ENCODE data around the gene ATP8B2.
"Not testable (repeated sequence)": the region's sequence is repeated elsewhere in the genome, so short reads cannot be mapped to it uniquely, and the experiment has no call there.

The ATP8B2 gene

DNA sequence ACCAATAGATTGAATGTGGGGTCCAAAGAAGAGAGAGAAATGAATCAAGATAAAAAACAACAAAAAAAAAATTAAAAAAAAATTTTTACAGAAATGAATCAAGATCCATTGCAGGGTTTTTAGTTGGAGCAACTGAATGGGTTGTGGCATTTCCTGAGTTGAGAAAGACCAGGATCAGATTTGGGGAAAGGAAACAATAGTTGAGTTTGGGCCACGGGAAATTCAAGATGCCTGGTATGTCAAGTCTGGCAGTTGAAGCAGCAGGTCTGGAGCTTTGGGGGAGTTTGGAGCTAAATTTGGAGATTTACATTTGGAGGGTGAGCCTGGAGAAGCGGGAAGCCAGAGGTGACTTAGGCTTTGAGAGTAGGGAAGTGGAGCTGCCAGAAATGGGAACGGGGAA, 22.6 kb downstream of the ATP8B2 start:
- no peak for DNase-seq

DNA sequence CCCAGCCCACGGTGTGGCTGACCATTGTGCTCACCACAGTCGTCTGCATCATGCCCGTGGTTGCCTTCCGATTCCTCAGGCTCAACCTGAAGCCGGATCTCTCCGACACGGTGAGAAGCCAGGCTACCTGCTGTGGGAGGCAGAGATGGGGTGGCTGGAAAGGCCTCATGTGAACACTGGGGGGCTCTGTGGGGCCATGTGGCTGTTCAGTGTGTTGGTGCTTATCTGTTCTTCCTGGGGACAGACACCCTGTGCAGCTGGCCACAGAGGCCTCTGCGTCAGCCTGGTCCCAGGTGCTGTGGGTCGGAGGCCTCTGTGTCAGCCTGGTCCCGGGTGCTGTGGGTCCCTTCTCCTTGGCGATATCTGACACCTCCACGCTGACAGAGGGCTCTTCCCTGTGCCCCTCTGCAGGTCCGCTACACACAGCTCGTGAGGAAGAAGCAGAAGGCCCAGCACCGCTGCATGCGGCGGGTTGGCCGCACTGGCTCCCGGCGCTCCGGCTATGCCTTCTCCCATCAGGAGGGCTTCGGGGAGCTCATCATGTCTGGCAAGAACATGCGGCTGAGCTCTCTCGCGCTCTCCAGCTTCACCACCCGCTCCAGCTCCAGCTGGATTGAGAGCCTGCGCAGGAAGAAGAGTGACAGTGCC, 23.2 kb downstream of the ATP8B2 start:
- no peak for DNase-seq

DNA sequence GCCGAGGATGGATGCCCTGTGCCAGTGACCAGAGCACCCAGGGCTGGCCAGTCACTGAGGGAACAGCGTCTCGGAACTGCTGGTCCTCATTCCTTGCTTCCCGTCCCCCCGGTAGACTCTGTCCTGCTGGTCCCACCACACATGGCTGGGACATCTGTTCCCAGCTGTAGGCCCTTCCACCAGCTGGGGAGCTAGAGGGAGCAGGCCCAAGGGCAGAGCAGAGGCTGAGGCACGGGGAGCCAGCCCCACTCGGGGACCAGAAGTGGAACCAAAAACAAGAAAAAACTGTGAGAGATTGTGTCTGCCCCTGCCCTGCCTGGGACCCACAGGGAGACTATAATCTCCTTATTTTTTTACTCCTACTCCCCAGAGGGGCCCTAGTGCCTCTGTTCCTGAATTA, 23.8 kb downstream of the ATP8B2 start:
- DNase-seq = no peak

DNA sequence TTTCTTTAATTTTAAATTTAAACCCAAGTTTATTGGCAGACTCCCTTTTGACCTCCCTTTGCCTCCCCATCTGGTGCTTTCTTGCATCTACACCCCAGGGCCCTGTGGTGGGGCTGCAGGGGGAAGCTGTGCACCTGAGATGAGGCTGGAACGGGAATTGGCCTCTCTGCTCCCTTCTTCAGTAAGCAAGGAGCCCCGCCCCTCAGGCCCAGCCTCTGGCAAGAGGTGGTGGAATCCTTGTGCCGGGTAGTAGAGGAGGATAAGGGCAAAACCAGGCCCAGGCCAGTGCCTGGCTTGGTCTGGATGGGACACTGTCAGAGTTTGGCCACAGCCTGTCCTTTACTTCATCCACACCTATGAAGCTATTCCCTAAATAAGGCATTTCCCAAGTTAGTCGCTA, 25.1 kb downstream of the ATP8B2 start:
- DNase-seq = no peak

DNA sequence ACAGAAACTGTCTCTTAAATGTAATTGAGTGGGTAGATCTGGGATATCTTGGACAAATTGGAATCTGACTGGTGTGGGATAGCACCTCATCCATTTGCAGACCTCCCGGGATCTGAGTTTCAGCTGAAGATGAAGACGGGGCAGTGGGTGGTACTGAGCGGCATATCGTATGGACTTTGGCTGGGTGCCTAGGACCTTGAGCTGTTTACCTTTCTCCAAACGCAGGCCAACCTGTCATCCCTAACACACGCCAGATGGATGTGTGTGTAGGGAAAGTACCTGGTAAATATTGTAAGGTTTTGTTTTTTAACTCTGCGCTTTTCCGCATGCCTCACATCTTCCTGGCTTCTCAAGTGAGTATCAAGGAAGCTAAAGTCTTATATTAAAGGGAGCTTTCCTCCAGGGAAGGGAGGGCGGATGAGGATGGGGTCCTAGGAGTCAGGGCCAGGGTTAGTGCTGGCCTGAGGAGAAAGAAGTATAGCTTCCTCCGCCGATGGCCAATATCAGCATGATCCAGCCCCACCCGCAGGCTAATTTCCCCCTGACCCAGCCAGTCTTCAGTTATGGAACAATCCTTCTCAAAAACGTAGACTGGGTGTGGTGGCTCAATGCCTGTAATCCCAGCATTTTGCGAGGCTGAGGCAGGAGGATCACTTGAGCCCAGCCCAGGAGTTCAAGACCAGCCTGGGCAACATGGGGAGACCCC, 26.2 kb downstream of the ATP8B2 start:
- no peak for DNase-seq

DNA sequence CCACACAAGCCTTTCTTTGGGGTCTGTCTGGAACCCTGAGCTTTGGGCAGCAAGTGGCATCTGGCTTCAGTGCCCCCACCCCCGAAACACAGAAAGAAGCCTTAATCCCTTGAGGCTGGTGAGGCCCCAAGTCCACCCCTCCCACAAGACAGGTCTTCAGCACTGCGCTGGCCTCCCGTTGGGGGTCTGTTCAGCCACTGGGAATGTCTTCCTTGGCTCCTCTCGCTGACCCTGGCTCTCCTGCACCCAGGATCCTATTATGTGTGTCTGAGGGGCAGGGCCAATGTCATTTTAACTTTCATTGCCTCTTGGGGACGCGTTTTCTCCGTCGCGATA, 26.9 kb downstream of the ATP8B2 start:
- no peak for DNase-seq

DNA sequence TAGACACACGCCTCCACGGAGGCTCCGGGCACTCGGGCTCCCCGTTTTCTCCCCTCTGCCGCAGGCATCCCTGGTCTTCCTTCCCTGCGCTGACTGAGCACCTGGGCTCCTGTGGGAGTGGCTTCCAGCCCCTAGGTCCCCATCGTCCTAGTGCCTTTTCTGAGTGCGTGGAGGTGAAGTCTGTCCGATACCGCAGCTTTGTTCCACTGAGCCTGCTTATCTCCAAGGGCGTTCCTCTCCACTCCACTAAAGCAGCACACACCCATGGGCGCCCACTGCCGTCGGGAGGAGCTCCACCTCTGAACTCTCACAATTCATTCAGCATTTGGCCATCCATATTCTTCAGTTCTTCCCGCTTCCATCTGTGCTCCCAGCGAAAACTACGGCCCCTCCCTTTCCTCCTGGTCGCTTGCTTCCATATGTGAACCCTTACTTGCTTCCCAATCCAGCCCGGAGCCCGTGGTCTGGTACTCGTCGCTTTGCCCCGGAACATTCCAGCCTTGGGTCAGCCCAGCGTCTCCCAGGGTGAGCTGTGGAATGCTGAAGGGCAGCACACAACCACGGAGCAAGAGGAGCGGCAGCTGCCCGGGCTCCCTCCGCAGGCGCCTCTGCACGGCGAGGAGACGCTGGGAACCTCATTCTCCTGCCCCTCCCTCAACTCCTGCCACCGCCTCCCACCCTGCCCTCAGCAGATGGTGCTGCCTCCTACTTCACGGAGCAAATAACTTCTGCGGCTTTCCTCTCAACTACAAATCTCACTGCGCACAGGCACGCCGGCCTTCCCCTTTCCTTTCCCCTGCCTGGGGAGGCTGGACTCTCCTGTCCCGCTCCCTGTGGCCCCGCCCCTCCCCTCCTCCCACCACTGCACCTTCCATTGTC, 27.5 kb downstream of the ATP8B2 start:
- peak; percentile 65 for DNase-seq

DNA sequence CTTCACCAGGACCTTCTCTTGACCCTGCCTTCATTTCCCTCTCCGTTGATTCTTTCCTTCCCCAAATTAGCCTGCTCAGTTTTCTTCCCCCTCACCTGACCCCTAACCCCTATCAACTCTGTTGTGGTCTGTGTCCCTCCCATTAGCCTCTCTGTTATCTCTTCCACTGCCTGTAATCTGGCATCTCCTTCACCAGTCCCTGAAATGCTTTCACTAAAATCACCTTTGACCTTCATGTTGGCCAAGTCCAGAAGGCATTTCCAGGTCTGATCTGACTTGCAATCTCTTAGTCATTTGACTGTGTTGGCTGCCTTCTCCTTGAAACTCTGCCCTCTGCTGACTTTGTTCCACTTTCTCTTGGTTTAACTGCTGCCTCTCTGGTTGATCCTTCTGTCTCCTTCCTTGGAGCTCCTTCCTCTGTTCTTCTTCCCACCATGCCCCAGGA, 28.2 kb downstream of the ATP8B2 start:
- peak; percentile 46 for DNase-seq

DNA sequence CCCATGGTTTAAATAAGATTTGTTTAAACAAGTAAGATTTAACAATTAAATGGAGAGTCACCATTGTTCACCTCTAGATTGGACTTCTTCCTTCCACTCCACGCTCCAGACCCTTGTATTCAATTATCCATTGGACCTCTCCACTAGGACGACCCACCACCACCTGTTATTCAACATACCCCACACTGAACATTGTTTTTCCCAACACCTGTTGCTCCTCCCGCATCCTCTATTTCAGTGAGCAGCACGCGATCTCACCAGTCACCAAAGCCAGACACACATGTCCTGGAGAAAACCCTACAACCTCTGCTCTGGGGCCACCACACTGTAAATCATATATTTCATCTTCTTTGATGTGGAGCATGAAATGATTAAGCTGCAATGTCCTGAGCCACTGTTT, 28.6 kb downstream of the ATP8B2 start:
- DNase-seq = no peak

DNA sequence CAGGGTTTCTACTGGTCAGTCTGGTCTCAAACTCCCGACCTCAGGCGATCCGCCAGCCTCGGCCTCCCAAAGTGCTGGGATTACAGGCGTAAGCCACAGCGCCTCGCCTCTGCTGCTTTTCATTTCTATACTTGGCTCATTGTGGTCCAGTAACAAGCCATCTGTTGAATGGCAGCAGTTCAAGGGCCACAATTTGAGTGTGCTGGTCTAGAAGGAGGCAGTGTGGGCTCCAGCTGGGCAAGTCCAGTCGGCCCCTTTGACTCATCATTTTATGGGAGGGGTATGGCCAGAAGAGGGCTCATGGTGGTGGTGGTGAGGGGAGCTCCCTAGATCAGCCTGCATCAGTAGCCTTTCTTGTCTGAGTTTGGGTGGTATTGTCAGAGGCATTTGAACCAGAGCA, 33.2 kb downstream of the ATP8B2 start:
- no peak for DNase-seq

DNA sequence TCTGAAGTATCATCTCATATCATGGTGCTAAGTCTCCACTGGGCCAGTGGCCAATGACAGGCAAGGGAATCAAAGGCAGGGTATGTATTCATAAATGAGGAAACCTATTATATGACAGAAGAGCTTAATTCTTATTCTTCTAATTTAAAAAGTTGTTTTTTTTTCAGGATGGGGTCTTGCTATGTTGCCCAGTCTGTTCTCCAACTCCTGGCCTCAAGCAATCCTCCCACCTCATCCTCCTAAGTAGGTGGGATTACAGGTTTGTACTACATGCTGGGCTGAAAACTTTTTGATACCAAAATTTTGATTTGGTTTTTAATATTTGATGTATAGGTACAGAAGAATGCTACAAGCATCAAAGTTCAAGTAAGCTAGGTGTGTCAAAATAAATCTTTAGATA, 35.0 kb downstream of the ATP8B2 start:
- DNase-seq = no peak

DNA sequence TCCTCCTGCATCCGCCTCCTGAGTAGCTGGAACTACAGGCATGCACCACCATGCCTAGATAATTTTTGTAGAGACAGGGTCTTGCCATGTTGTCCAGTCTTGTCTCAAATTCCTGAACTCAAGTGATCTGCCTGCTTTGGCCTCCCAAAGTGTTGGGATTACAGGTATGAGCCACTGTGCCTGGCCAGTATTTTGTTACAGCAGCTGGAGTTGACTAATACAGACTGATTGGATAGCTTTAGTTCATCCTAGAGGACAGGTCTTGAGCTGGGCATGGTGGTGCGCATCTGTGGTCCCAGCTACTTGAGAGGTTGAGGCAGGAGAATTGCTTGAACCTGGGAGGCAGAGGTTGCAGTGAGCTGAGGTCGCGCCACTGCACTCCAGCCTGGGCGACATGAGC, 35.6 kb downstream of the ATP8B2 start:
- DNase-seq = not testable (repeated sequence)

DNA sequence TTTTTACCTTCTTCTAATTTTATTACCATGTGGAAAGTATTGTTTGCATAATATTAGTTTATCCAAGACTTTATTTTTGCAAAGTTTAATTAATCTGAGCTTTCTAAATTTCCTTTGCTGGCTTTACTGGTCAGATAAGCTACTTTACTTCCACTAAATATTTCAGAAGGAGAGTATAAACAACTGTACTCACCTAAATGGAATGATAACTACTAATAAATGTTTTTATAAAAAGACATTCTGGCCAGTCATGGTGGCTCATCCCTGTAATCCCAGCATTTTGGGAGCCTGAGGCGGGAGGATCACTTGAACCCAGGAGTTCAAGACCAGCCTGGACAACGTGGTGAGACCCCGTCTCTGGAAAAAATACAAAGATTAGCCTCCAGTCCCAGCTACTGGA, 36.0 kb downstream of the ATP8B2 start:
- no peak for DNase-seq

DNA sequence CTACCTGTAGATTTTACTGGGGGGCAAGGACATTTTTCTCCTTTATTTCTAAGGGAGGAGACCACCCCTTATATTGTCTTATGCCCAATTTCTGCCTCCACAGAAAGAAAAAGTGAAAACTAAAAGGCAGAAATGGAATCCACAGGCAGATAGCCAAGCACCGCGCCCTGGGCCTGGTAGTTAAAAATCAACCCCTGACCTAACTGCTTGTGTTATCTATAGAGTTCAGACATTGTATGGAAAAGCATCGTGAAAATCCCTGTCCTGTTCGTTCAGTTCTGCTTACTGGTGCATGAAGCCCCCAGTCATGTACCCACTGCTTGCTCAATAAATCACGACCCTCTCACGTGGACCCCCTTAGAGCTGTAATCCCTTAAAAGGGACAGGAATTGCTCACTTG, 46.1 kb downstream of the ATP8B2 start:
- DNase-seq = no peak

DNA sequence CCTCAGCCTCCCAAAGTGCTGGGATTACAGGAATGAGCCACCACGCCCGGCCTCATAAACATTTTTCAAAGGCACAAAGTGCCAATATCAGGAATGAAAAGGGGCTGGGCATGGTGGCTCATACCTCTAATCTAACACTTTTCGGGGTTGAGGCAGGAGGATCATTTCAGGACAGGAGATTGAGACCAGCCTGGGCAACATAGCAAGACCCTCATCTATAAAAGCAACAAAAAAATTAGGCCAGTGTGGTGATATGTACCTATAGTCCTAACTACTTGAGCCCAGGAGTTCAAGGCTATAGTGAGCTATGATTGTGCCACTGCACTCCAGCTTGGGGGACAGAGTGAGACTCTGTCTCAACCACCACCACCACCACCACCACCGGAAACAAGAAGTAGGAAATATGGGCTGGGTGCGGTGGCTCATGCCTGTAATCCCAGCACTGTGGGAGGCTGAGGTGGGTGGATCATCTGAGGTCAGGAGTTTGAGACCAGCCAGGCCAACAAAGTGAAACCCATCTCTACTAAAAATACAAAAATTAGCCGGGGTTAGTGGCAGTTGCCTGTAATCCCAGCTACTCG, 48.5 kb downstream of the ATP8B2 start:
- peak; percentile 54 for DNase-seq

DNA sequence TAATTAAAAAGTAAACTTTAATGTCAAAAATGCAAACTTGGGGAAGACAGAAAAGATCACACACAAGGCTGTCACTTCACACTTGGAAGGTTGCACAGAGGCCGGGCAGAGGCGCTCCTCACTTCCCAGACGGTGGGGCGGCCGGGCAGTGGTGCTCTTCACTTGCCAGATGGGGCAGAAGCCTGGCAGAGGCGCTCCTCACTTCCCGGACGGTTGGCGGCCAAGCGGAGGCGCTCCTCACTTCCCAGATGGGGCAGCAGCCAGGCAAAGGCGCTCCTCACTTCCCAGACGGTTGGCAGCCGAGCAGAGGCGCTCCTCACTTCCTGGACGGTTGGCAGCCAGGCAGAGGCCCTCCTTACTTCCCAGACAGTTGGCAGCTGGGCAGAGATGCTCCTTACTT, 54.0 kb downstream of the ATP8B2 start:
- no peak for DNase-seq

DNA sequence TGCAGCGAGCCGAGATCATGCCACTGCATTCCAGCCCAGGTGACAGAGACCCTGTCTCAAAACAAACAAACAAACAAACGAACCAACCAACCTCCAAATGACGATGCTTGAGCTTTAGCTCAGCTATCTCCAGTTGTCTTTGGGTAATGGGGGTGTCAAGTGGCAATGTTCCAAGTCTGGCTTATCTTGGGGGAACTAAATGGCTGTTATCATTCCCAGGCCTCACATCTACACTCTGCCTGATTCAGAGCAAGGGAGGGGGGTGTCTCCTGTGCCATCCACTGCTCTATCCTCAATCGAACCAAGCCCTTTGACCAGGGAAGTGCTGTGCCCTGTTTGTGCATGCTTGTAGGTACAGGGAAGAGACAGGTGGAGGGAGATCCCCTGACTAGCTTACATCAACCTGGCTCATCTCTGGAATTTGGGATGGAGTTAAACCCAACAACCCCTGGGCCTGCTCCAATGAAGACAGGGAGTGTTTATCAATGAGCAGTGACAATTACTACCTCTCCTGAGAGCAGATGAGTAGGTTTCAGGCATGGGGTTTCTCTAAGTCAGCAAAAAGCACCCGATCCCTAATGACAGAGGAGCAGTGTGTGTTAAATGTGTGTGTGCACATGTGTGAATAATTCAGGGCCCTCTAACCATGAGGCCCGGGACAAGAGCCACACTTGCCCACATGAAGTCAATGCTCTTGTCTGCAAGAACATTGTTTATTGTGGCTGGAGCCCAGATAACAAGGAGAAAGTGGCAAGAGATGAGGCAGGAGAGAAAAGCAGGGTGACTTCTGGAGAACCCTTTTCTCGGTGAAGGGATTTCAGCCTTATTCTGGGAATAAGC, 59.5 kb downstream of the ATP8B2 start:
- DNase-seq = no peak

DNA sequence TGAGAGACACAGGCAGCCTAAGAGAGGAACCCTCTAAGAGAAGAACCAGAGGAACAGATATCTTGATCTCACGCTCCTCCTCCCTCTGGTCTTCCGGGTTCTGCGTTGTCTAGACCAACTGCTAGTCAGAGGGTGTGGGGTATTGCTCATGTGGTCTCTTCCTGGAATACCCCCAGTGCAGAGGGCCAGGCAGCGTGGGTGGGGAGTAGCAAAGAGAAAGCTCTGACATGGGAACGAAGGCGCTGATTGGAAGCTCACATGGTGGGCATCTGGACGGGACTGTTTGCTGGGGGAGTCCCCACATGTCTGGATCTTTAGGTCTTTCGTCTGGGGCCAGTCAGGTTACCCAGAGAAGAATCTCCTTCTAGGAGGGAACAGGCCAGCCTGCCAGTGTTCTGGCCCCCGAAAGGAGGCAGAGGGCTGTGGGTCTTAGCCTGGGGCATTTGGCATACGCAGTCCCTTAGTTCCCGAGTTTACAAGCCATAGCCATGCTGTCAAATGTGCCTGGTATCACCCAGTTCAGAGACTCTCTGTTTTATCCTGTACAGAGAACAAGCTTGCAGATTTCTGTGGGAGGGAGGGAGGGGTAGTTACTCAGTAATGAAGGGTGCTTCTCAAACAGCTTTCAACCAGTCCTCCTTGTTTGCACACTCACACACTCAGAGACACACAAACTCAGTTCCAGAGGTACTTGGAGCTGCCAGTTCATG, 61.5 kb downstream of the ATP8B2 start:
- DNase-seq = peak; percentile 91

DNA sequence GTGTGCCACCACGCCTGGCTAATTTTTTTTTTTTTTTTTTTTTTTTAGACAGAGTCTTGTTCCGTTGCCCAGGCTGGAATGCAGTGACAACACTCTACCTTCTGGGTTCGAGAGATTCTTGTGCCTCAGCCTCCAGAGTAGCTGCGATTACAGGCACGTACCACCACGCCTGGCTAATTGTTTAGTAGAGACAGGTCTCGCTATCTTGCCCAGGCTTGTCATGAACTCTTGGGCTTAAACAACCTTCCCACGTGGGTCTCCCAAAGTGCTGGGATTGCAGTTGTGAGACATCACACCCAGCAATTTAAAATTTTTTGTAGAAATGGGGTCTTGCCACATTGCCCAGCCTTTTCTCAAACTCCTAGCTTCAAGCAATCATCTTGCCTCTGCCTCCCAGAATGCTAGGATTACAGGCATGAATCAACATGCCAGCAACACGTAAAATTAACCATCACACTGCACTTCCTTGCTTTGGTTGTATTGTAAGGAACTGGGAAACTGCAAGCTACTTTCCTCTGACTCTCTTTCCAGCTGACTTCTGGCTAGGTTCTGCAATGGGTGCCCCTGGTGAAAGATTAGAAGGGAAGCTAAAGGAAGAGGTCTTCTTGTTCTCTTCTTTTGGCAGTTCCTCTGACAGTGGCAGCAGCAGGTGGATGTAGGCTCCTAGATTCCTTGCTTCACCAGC, 65.9 kb downstream of the ATP8B2 start:
- no peak for DNase-seq

DNA sequence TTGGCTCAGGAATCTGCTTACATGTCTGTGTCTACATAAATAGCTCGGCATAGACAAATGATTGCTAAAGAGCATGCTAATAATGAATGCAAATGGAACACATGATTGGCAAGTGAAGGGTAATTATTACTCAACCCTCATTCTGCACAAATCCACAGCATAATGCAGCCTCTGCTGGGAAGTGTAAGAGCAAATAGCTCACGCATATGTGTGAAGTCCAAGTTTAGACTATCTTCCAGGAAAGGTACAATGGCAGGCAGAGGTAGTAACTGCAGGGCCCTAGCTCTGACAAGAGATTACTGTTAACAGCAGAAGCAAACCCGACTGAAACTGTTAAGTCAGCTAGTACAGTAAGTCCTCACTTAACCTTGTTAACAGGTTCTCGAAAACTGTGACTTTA, 72.8 kb downstream of the ATP8B2 start:
- no peak for DNase-seq

DNA sequence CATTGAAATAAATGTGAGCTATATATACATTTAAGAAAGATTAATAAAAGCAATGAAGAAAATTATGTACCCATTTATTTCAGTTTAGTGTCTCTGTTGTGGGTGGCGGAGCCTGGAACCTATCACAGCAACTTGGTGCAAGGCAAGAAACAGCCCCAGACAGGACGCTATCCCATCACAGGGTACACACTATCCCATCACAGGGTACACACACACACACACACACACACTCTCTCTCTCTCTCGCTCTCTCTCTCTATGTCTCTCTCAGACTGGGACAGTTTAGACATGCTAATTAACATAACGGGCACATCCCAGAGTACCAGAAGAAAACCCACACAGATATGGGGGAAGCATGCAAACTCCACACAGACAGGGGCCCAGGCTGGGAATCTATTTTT, 73.4 kb downstream of the ATP8B2 start:
- DNase-seq = no peak

Data from stimulated activated CD8-positive, alpha-beta memory T cell treated with anti-CD3 and anti-CD28 coated beads, Interleukin-4, amount 100 ng/mL, for 48 hours (primary cell).